HG03571 (cell line): ENCODE data around the gene GFRA4.

Source experiments
- ATAC-seq: cut with Tn5 transposase; IDR thresholded peaks from one replicate; pipeline ENCODE4 v1.9.1; 2021; ENCODE audit not compliant: unreplicated experiment

The GFRA4 gene

GRCh38 chr20:3663031-3663701 lies at the start of gene GFRA4:
Gene GFRA4 (minus strand): TSS chr20:3663399. CDS start chr20:3663399, 0 bp downstream.
- no peak for ATAC-seq

- no peak for ATAC-seq
Observed at GRCh38 chr20:3712279-3712873, 49.2 kb upstream of the GFRA4 start, which contains the start of gene SIGLEC1. Gene SIGLEC1 (minus strand): TSS chr20:3712600. CDS start chr20:3707128, 5,472 bp downstream.

GRCh38 chr20:3711484-3711941 lies 48.3 kb upstream of the GFRA4 start:
- ATAC-seq: no peak

GRCh38 chr20:3710703-3711483 lies 47.7 kb upstream of the GFRA4 start:
- peak; percentile 53 for ATAC-seq

GRCh38 chr20:3710011-3710466 lies 46.8 kb upstream of the GFRA4 start:
- ATAC-seq: no peak

GRCh38 chr20:3707508-3707899 lies 44.3 kb upstream of the GFRA4 start:
- ATAC-seq: no peak

GRCh38 chr20:3706774-3707507 lies 43.7 kb upstream of the GFRA4 start:
- no peak for ATAC-seq

- no peak for ATAC-seq
Observed at GRCh38 chr20:3705970-3706739, 43.0 kb upstream of the GFRA4 start.

- no peak for ATAC-seq
Observed at GRCh38 chr20:3705491-3705969, 42.3 kb upstream of the GFRA4 start.

GRCh38 chr20:3704087-3704486 lies 40.9 kb upstream of the GFRA4 start:
- no peak for ATAC-seq

- no peak for ATAC-seq
Observed at GRCh38 chr20:3702611-3703391, 39.6 kb upstream of the GFRA4 start.

- ATAC-seq: no peak
Observed at GRCh38 chr20:3701061-3701998, 38.1 kb upstream of the GFRA4 start.

- no peak for ATAC-seq
Observed at GRCh38 chr20:3699037-3699436, 35.8 kb upstream of the GFRA4 start.

GRCh38 chr20:3698591-3699001 lies 35.4 kb upstream of the GFRA4 start:
- ATAC-seq: no peak

GRCh38 chr20:3697588-3698305 lies 34.5 kb upstream of the GFRA4 start:
- no peak for ATAC-seq

- no peak for ATAC-seq
Observed at GRCh38 chr20:3696745-3697587, 33.8 kb upstream of the GFRA4 start.

- ATAC-seq: no peak
Observed at GRCh38 chr20:3696200-3696599, 33.0 kb upstream of the GFRA4 start.
